Measurements from ENCODE around the gene RPUSD3. TPM values are rescaled to one million over a fixed set of nuclear protein-coding genes. Genes with fewer than 3 reads are reported as not detected.

The RPUSD3 gene
- total and polyA plus RNA-seq, 2 of the 4 experiments (the other 2 are of a cell fraction), result 30.3 to 49.4 TPM

GRCh38 chr3:9878700-9879099 is 34.9 kb upstream of the RPUSD3 start:
- Histone ChIP-seq H3K79me1 (ENCODE audit: low read depth in 1 of 2, low read length in 2 of 2) (no peaks in the 10 kb centered on the region), H3K4me2 (ENCODE audit: low read depth, low read length) (no peak overlapping the region), H3K9me3 (ENCODE audit: control insufficient read depth, insufficient read depth, low read length) (no peaks in the 10 kb centered on the region), H3K4me3 (ENCODE audit: insufficient read depth, low read depth, low read length) (no peak overlapping the region), H3K36me3 (ENCODE audit: control insufficient read depth, insufficient read depth, low read length) (no peaks in the 10 kb centered on the region), H2BK15ac (ENCODE audit: low read depth, low read length) (no peak overlapping the region), H4K20me1 (ENCODE audit: insufficient read depth, low read length) (no peaks in the 10 kb centered on the region), H2AFZ (replicated peaks; ENCODE audit: low read length, poor library complexity) (no peak overlapping the region), H3K27ac (ENCODE audit: insufficient read depth, low read length) (no peak overlapping the region), H3K18ac (ENCODE audit: low read depth, low read length) (no peak overlapping the region), H4K8ac (ENCODE audit: low read depth in 2 of 2, low read length in 2 of 2) (no peak overlapping the region), H3K27me3 (ENCODE audit: control insufficient read depth, insufficient read depth, low read length) (peaks cover 4% of the 10 kb centered on the region; the same call in 1 of the 2 replicates), H3K4ac (ENCODE audit: low read depth, low read length) (no peak overlapping the region), H3K14ac (replicated peaks; ENCODE audit: low read depth, low read length) (no peak overlapping the region), H3K9me1 (ENCODE audit: insufficient read depth, low read length) (no peaks in the 10 kb centered on the region), H3K23ac (ENCODE audit: low read depth, low read length) (no peak overlapping the region), H3K4me1 (ENCODE audit: control insufficient read depth, insufficient read depth, low read length) (peaks cover 3% of the 10 kb centered on the region; the same call in 1 of the 2 replicates), H2AK9ac (replicated peaks; ENCODE audit: low read depth, low read length, poor library complexity) (no peak overlapping the region), H4K91ac (ENCODE audit: insufficient read depth, low read depth, low read length) (no peak overlapping the region), H3K9ac (ENCODE audit: low read depth, low read length) (no peak overlapping the region), H2BK20ac (ENCODE audit: low read depth, low read length) (0 out of 2 replicates have a peak overlapping the region, but pooled peaks have one; percentile 32), H2BK120ac (ENCODE audit: low read depth, low read length) (no peak overlapping the region), H3K56ac (ENCODE audit: extremely low read depth, insufficient read depth, low read length) (no peak overlapping the region), H2AK5ac (ENCODE audit: low read depth, low read length) (no peak overlapping the region), H2BK5ac (ENCODE audit: low read depth, low read length, poor library complexity, severe bottlenecking) (no peak overlapping the region), H4K5ac (ENCODE audit: low read depth, low read length) (no peak overlapping the region)
- in situ Hi-C loops (cut with MboI; ENCODE audit: low sequenced_read_pairs) (no loop called here), intact Hi-C loops (cut with micrococcal nuclease) (no loop called here), dilution Hi-C loops (cut with HindIII; ENCODE audit: low sequenced_read_pairs, unreplicated experiment) (no loop called here)
- WGBS, 2 experiments (ENCODE audit: extremely low coverage in 2 of 2, insufficient read length in 1 of 2), result 88% methylated on average over 2 of the region's 5 CpGs; no CpG with 5 or more reads in 1 of the 2 experiments
- ChIA-PET CTCF (no interaction called here), POLR2A (ENCODE audit: unreplicated experiment) (no interaction called here)
- TF ChIP-seq USF2 (IDR thresholded peaks at IDR 0.05; ENCODE audit: low read depth, low read length) (no peak), RAD21 (IDR thresholded peaks at IDR 0.05; ENCODE audit: low read length) (no peak), RCOR1 (IDR thresholded peaks at IDR 0.05; ENCODE audit: insufficient replicate concordance, low read length) (no peak)
- TF ChIP-seq, protein P1, sequence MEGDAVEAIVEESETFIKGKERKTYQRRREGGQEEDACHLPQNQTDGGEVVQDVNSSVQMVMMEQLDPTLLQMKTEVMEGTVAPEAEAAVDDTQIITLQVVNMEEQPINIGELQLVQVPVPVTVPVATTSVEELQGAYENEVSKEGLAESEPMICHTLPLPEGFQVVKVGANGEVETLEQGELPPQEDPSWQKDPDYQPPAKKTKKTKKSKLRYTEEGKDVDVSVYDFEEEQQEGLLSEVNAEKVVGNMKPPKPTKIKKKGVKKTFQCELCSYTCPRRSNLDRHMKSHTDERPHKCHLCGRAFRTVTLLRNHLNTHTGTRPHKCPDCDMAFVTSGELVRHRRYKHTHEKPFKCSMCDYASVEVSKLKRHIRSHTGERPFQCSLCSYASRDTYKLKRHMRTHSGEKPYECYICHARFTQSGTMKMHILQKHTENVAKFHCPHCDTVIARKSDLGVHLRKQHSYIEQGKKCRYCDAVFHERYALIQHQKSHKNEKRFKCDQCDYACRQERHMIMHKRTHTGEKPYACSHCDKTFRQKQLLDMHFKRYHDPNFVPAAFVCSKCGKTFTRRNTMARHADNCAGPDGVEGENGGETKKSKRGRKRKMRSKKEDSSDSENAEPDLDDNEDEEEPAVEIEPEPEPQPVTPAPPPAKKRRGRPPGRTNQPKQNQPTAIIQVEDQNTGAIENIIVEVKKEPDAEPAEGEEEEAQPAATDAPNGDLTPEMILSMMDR (conservative IDR thresholded peaks at IDR 0.05; ENCODE audit: low read depth, low read length), result no peak
- no peak for ATAC-seq (ENCODE audit: low read depth)
- DNase-seq, result no peak
- BruUV-seq (replicated peaks), result no TSS peak
